ENCODE measurements around the gene NMRAL1.

The NMRAL1 gene

DNA sequence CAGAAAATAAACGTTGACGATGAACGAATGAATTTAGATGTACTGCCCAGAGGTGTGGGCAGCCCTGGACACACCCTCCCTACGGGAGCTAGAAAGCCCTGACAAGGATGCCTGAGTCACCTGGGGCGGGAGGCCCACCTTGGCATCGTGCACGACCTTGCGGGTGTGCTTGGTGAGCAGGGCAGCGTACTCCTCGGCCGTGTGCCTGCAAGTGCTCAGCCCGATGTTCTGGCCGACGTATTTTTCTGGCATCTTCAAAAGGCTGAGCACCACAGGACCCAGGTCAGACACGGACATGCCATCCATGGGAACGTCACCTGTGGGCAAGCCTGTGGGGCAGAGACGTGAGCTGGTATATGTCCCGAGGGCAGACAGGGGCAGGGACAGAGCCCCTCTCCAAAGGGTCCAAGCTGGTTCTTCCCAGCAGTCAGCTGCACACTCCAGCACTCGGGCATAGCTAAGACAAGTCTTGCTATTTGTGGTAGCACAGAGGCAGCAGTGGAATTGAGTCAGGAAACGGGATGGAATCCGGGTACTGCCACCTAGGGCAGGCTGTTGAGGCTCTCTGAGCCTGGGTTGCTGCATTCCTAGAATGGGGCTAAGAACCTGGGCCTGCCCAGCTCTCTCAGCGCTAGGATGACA lies 10.8 kb downstream of the NMRAL1 start:
- DNase-seq, result no peak

DNA sequence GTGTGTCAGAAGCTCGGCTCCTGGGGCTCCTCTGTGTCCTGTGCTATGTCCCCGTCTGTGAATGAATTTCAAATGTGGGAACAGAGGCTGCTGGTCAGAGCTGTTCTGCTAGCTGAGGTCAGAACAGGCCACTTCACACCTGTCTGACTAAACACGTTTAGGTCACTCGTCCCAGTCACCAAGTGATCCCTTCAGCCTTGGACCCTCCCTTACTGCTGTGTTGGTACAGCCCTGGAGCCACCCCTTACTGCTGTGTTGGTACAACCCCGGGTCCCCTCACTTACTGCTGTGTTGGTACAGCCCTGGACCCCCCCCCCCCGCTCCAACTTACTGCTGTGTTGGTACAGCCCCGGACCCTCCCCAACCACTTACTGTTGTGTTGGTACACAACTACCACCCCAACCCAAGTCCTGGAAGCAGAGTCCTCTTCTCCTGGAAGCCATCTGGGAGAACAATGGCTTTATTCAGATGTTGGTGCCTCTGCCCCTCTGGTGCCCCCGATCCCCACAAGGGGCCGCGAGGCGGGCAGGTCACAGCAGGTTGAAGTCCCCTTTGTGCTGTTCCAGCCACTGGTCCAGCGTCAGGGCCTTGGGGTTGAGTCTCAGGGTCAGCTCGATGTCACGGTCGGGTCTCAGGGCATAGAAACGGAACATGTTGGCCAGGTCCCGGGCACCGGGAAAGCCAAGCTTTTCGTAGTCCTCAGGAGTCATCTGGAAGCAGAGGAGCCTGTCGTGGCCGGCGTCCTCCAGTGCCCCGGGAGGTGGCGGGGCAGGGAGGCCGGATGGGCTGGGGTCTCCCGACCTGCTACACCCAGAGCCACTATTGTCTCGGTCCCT lies 13.0 kb downstream of the NMRAL1 start:
- no peak for DNase-seq

DNA sequence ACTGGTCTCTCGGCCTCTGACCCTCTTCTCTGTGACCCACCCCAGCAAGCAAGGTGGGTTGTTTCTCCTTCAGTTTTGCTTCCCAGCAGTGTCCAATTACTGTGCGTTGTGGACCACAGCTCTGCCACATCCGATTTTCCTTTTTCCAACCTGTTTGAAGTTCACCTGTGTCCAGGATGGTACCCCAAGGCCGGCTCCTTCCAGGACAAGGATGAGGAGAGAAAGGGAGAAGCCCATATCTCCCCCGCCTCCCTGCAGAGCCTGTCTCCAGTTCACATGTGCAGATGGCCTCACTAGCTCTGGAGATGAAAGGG lies 13.5 kb downstream of the NMRAL1 start:
- no peak for DNase-seq

DNA sequence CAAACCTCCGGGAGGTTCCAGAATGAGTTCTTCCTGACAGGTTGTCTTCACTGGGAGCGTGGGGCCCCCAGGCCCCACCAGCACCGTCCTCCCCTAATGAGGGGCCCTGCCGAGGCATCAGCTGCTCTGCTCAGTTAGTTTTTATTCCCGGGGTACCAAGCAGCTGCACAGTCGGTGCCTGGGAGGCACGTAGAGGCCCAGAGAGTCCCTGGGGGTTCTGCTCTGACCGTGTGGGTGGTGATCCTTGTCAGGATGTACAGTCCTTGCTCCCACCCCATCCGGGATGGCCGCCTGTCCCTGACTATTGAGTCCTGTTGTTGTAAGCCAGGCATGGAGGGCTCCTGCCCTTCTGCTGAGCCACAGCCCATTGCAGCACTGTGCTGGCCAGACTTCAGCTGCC lies 18.5 kb downstream of the NMRAL1 start:
- DNase-seq, result no peak

DNA sequence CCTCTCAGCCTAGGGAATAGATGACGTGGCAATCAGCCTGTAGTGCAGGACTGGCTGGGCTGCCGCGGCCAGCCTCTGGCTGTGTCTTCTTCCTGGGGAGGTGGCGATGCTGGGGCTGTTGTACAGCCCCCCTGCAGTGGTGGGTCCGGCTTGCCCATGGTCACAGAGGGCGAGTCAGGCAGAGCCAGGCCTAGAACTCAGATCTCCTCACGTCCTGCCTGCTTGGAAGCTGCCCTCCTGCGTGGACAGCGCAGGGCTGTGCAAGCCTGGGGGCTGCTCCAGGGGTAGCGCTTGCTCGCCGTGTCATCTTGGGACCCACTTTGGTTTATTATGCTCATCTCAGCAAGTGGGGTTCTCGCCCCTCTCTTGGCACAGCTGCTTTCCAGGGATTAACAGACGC lies 19.3 kb downstream of the NMRAL1 start:
- DNase-seq, result no peak

DNA sequence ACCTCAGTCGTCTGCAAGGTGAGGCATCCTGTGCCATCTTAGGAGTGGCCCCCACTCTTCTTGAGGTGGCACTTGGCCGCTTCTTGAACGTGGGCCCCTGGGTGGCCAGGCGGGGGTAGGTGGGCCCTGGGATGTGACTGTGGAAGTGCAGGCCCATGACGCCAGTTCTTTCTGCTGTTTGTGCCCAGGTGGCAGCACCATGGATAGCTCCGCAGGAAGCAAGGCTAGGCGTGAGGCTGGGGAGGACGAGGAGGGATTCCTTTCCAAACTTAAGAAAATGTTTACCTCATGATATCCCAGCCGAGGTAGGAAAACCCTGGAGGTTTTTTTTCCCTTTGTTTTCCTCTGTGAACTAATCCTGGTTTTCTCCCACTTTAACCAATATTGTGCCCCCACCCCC lies 19.8 kb downstream of the NMRAL1 start:
- DNase-seq, result no peak

DNA sequence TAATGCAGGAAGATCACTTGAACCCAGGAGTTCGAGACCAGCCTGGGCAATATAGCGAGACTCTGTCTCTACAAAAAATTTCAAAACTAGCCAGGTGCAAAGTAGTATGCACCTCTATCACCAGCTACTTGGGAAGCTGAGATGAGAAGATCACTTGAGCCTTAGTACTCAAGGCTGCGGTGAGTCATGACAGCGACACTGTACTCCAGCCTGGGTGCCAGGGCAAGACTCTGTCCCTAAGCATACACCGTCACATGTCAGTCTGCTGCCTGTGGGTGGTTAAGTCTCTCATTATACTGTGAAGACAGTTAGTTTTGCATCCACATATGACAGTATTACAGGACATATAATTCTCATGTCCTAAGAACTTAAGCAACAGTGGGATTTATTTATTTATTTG lies 21.8 kb downstream of the NMRAL1 start:
- no peak for DNase-seq

DNA sequence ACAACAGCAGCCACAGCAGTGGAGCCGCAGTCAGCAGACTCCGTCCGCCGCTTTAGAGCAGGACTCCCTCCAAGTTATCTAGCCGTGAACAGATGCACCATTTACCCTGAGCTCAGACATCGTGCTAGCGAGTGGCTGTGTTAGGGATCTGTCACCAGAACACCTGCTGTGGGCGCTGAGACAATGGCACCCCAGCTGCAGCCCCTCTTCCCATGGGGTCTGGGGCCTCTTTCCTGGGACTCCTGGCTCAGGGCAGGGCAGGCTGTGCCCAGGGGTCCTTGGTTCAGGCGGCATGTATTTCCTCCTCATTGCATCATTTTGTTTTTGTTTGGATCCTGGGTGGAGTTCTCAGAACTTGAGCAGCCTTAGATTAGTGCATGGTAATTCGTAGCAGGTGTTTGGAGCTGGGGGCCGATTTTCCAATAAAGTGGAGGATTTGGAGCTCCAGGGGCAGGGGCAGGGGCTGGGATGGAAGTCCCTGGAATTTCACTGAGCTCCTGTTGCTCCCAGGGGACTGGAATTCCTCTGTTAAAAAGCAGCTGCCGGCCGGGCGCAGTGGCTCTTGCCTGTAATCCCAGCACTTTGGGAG lies 23.4 kb downstream of the NMRAL1 start:
- DNase-seq, result no peak

DNA sequence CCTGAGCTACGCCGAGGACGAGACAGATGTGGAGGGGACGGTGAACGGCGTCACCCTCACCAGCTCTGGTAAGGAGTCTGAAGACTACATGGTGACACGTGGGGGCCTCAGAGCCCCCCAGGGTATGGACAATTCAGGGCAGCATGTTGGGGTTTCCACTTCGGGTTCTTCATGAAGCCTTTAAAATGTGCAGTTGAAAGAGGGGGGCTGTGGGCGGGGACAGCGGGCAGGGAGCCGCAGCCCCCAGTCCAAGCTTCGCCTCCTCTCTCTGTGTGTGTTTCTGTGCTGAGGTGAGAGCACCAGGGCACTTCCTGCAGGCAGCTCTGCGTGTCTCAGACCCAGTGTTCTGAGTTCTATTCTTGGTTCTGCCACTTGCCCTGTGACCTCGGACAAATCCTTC lies 24.0 kb downstream of the NMRAL1 start:
- DNase-seq, result no peak

DNA sequence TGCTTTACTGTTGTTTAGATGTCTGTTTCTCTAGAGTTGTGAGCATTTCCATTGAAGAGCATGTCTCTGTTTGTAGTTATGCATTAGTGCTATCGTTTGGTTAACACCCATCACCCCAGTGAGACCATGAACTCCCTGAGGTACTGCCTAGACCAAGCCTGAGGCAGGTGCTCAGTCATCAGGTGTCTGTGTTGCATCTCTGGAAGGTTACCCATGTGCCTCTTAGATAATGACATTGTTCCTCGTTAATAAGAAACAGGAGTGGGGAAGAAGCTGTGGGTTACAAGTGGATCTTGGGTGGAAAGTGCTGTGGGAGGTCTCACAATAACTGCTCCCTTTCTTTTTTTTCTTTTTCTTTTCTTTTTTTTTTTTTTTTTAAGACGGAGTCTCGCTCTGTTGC lies 30.4 kb downstream of the NMRAL1 start:
- DNase-seq, result no peak

DNA sequence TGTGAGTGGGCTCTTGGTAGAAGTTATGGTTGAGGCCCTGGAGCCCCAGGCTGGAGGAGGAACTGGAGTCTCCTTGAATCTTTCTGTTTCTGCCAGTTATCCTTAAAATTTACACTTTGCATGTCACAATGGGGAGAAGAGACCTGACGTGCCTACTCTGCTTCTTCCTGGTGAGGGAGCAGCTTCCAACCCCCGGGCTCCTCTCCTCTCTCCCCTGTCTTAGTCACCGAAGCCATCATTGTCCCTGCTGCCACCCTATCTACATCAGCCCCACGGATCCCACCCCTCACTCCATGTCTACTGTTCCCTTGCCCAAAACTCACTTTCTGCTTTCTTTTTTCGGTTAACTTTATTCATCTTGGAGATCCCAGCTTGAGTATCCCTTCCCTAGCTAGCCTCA lies 31.2 kb downstream of the NMRAL1 start:
- DNase-seq, result no peak

DNA sequence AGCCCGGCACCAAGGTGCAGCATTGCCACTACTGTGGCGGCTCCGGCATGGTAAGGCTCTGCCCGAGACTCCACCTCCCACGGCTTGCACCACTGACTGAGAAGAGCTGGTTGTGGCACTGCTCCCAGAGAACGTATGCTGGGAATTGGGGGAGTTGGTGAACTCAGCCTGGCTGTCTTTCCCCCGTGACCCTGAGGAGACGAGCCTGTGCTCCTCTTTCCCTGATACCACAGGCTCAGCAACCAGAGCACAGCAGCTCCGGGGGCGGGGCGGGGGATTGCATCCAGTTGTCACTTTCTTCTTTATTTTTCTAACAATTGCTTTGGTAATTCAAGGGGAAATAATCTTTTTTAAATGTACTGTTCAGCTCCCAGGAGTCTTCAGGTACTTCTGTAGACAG lies 32.1 kb downstream of the NMRAL1 start:
- DNase-seq, result no peak

DNA sequence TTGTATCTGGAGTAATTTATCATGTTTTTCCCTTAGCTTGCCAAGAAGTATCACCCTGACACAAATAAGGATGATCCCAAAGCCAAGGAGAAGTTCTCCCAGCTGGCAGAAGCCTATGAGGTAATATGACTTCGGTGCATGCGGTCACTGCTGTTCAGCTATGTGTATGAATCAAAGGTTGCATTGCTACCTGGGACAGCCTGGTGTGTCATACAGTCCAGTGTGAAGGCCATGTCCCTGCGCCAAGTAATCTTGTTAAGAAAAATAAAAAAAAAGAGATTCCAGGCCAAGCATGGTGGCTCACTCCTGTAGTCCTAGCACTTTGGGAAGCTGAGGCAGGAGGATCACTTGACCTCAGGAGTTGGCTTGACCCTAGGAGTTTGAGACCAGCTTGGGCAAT lies 37.1 kb downstream of the NMRAL1 start:
- DNase-seq, result no peak

DNA sequence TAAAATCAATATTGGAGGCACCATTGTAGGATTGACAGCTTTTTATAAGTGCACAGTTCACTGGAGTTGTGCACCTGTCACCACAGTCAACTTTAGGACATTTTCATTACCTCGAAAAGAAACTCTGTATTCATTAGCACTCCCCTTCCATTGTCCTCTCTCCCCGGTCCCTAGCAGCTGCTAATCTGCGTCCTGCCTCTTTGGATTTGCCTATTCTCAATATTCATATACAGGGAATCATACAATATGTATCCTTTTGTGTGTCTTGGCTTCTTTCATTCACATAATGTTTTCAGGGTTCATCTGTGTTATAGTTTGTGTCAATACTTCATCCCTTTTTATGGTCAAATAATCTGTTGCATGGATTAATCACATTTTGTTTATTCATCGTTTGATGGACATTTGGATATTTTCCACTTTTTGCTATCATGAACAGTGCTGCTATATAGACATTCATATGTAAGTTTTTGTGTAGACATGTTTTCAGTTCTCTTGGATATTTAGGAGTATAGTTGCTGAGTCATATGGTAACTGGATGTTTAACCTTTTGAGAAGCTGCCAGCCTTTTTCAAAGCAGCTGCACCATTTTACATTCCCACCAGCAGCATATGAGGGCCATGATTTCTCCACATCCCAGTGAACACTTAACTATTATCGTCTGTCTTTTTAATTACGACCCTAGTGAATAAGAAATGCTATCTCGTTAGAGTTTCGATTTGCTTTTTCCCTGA lies 38.9 kb downstream of the NMRAL1 start:
- DNase-seq, result no peak

DNA sequence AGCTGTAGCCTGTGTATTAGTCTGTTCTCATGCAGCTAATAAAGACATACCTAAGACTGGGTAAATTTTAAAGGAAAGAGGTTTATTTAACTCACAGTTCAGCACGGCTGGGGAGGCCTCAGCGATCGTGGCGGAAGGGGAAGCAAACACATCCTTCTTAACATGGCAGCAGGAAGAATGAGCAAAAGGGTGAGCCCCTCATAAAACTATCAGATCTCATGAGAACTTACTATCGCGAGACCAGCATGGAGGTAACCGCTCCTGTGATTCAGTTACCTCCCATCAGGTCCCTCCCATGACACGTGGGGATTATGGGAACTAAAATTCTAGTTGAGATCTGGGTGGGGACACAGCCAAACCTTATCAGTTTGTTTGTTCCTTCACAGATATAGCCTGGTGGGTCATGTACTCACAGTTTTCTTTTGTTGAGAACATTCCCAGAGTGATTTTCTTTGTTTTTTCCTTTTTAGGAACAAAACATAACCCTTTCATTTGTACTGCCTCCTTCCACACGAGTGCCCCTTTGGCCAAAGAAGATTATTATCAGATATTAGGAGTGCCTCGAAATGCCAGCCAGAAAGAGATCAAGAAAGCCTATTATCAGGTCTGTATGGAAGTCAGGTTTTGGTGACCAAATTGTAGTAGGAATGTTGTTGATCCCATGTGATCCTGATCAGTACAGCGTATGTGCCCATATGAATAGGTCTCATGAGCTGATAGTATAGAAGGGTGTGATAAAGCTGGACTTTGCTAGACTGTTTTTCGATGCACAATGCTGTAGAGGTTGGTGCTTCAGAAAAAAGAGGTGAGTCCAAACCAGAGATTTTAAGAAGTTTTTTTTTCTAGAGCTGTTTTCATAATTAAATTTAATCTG lies 40.3 kb downstream of the NMRAL1 start:
- DNase-seq, result peak; percentile 89

DNA sequence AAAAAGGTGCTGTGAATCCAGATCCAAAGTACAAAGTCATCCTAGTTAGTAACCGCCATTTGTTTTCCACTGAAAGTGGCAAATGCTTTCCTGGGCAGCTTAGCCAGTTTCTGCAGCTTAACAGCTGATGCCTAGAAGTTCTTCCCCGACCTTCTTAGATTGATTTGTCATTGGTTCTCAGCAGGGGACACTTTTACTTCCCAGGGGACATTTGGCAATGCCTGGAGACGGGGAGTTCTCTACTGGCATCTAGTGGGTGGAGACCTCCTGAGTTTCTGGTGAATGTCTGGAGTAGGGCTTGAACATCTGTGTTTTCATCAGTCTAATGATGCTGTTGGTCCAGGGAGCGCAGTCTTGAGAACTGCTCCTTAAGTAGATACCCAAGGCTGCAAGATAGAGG lies 41.2 kb downstream of the NMRAL1 start:
- no peak for DNase-seq

DNA sequence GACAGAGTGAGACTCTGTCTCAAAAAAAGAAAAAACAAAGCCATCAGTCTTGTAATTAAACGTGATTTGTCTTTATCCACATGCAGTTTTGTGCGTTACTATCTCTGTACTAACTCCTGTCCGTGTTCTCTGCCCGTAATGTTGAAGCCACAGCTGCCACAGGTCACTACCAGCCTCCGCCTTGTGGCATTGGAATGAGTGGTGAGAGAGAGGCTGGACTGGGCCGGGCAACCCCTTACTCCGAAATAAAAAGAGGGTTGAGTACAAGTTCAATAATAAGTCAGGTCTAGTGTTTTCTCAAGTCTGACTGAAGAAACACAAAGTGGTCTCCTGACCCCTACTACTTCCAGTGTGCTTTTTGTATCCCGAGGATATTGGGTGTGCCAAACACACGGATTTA lies 43.4 kb downstream of the NMRAL1 start:
- DNase-seq, result no peak

DNA sequence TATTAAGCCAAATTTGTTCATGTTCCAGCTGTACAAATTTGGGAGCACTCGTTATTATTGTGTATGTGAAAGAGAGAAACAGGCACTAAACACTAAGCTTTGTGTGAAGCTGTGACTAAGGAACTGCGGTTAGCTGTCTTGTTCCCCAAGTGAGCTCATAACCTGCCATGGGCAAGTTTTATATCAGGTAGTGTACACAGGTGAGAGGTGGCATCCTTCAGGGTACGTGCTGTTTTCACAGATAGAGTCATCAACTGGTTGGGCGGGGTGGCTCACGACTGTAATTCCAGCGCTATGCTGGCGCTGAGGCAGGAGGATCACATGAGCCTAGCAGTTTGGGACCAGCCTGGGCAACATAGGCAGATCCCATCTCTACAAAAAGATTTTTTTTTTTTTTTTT lies 45.9 kb downstream of the NMRAL1 start:
- DNase-seq, result no peak

DNA sequence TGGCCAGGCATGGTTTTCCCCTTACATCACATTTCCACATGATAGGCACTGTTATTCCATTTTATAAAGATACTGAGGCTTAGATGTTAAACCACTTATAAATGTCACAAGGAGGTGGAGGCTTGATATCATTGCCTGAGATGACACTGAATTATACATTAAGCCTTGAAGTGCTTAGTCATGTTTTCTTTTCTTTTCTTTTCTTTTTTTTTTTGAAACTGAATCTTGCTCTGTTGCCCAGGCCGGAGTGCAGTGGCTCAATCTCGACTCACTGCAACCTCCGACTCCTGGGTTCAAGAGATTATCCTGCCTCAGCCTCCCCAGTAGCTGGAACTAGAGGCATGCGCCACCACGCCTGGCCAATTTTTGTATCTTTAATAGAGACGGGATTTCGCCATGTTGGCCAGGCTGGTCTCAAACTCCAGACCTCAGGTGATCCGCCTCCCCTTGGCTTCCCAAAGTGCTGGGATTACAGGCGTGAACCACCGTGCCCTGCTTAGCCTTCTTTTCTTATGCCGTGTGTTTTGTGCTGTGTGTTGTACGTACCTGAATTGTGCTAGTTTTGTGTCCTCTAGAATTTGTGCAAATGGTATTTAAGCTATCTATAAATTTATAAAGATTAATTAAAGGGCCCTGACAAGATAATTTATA lies 47.6 kb downstream of the NMRAL1 start:
- DNase-seq, result no peak

DNA sequence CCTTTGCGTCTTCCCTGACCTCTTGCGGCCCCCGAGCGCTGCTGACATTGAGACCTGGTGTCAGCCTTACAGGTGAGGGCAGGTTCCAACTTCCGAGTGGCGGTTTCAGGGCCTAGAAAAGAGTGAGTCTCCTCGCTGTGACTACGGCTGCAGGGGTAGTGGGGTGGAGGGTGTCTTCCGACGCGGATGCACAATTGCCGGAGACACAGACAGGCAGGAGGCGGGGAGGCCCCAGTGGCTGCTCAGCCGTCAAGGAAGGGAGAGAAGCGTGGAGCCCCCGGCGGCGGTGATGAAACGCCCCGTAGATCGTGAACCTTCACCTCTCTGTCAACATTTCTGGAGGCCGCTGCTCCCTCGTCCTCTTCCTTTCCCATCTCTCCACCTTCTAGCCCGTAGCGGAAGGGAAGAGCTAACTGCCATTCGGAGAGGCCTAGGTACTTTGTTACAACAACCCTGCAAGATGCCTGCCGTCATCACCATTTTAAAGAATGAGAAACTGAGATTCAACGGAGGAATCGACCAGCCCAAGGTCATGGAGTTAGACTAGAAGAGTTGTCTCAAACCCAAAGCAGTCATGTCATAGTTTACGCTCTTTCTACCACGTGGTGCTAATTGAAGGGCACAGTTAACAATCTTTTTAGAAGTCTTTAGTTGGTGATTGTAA lies 48.3 kb downstream of the NMRAL1 start:
- DNase-seq, result peak; percentile 32

DNA sequence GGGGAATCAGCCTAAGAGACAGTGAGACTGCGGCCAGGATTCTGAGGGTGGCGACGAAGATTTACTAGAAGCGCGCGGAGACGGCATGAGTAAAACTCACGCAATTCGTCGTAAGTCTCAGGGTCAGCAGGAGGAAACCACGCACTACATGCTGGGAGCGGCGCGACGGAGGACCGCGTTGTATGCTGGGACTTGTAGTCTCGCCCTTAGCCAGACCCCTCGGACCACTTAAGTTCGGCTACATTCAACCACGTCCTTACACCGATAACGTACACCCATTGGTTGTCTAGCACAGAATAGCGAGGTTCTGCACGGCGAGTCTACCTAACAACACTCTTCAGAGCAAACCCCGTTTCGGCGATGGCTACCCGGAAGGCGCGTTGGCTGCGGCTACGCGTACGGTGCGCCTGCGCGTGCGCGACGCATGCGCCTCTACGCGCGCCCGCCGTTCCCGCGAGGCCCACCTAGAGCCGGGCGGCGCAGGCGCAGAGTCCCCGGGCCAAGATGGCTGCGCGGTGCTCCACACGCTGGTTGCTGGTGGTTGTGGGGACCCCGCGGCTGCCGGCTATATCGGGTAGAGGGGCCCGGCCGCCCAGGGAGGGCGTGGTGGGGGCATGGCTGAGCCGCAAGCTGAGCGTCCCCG lies 48.9 kb downstream of the NMRAL1 start, which contains the start of gene DNAJA3:
DNAJA3 (plus strand) TSS at position 491 of the 643 bp plus-strand sequence; CDS start at position 505, 14 bp downstream.
- DNase-seq, result peak; percentile 96
